H9 (cell line): ENCODE data around the gene KAT7. TPM values are rescaled to one million over a fixed set of nuclear protein-coding genes. Genes with fewer than 3 reads are reported as not detected.

Experiments used
- DNase-seq: peaks from one replicate; pipeline ENCODE4 v3.0.0-alpha.2; 2017
- H2AFZ ChIP-seq: one replicate; pipeline ENCODE4 v1.6.1; 2013; ENCODE audit warnings: mild to moderate bottlenecking, low read length, control low read depth, moderate library complexity
- H2AK5ac ChIP-seq: 2 replicates; pipeline ENCODE4 v1.6.1; 2013; ENCODE audit warnings: low read length, control low read depth, mixed read lengths; ENCODE audit not compliant: insufficient read length
- H2BK120ac ChIP-seq: one replicate; pipeline ENCODE4 v1.6.1; 2013; ENCODE audit warnings: low read depth, mild to moderate bottlenecking, low read length, control low read depth, inconsistent platforms; ENCODE audit not compliant: poor library complexity, severe bottlenecking
- H2BK12ac ChIP-seq: 2 replicates; pipeline ENCODE4 v1.6.1; 2013; ENCODE audit warnings: low read length, control low read depth, mixed read lengths, low read depth; ENCODE audit not compliant: insufficient read length
- H2BK15ac ChIP-seq: 2 replicates; pipeline ENCODE4 v1.6.1; 2013; ENCODE audit warnings: low read depth, low read length, control low read depth
- H2BK20ac ChIP-seq: one replicate; pipeline ENCODE4 v1.6.1; 2013; ENCODE audit warnings: low read depth, mild to moderate bottlenecking, low read length, control low read depth, inconsistent platforms; ENCODE audit not compliant: poor library complexity, severe bottlenecking
- H2BK5ac ChIP-seq: 2 replicates; pipeline ENCODE4 v1.6.1; 2013; ENCODE audit warnings: low read length, control low read depth, mixed read lengths; ENCODE audit not compliant: insufficient read length
- H3K14ac ChIP-seq: 2 replicates; pipeline ENCODE4 v1.6.1; 2013; ENCODE audit warnings: low read length, control low read depth; ENCODE audit not compliant: insufficient read depth
- H3K18ac ChIP-seq: 2 replicates; pipeline ENCODE4 v1.6.1; 2013; ENCODE audit warnings: low read depth, mild to moderate bottlenecking, mixed read lengths, low read length, control low read depth; ENCODE audit not compliant: insufficient read length
- H3K23ac ChIP-seq: 2 replicates; pipeline ENCODE4 v1.6.1; 2013; ENCODE audit warnings: low read length, control low read depth, mixed read lengths, low read depth; ENCODE audit not compliant: insufficient read length
- H3K23me2 ChIP-seq: 2 replicates; pipeline ENCODE4 v1.6.1; 2013; ENCODE audit warnings: low read depth, mild to moderate bottlenecking, mixed read lengths, low read length, control low read depth; ENCODE audit not compliant: insufficient read length, poor library complexity, severe bottlenecking
- H3K27ac ChIP-seq: 2 replicates; pipeline ENCODE4 v1.5.1; 2013; ENCODE audit warnings: low read length, control low read depth, mixed read lengths, low read depth; ENCODE audit not compliant: insufficient read length
- H3K27me3 ChIP-seq: 2 replicates; pipeline ENCODE4 v1.6.1; 2013; ENCODE audit warnings: low read length, control low read depth, inconsistent platforms; ENCODE audit not compliant: insufficient read depth
- H3K4ac ChIP-seq: 2 replicates; pipeline ENCODE4 v1.6.1; 2013; ENCODE audit warnings: low read depth, mild to moderate bottlenecking, control low read depth, inconsistent platforms, low read length, moderate library complexity
- H3K4me1 ChIP-seq: 2 replicates; pipeline ENCODE4 v1.6.1; 2013; ENCODE audit warnings: low read length, control low read depth, inconsistent platforms; ENCODE audit not compliant: insufficient read depth
- H3K4me2 ChIP-seq: 2 replicates; pipeline ENCODE4 v1.6.1; 2013; ENCODE audit warnings: low read length, control low read depth, mixed read lengths; ENCODE audit not compliant: insufficient read length, insufficient read depth
- H3K56ac ChIP-seq: 2 replicates; pipeline ENCODE4 v1.6.1; 2013; ENCODE audit warnings: low read depth, mild to moderate bottlenecking, mixed read lengths, low read length, control low read depth; ENCODE audit not compliant: insufficient read length
- H3K79me1 ChIP-seq: 2 replicates; pipeline ENCODE4 v1.6.1; 2013; ENCODE audit warnings: low read depth, mild to moderate bottlenecking, moderate library complexity, low read length, control low read depth, inconsistent platforms; ENCODE audit not compliant: insufficient read depth, poor library complexity, severe bottlenecking
- H3K79me2 ChIP-seq: 2 replicates; pipeline ENCODE4 v1.6.1; 2013; ENCODE audit warnings: low read length, control low read depth, inconsistent platforms; ENCODE audit not compliant: insufficient read depth
- H3K9ac ChIP-seq: 2 replicates; pipeline ENCODE4 v1.6.1; 2013; ENCODE audit warnings: low read length, control low read depth, mixed read lengths; ENCODE audit not compliant: insufficient read length; ENCODE audit errors: extremely low read depth
- H3K9me3 ChIP-seq: one replicate; pipeline ENCODE4 v1.6.1; 2013; ENCODE audit warnings: low read depth, low read length, inconsistent platforms; ENCODE audit not compliant: control insufficient read depth
- H3T11ph ChIP-seq: one replicate; pipeline ENCODE4 v1.6.1; 2013; ENCODE audit warnings: mild to moderate bottlenecking, low read length, control low read depth, inconsistent platforms
- H4K20me1 ChIP-seq: one replicate; pipeline ENCODE4 v1.6.1; 2013; ENCODE audit not compliant: control insufficient read depth, insufficient read length, insufficient read depth
- H4K5ac ChIP-seq: 2 replicates; pipeline ENCODE4 v1.6.1; 2013; ENCODE audit warnings: low read depth, mild to moderate bottlenecking, mixed read lengths, low read length, control low read depth; ENCODE audit not compliant: insufficient read length
- H4K8ac ChIP-seq: replicated peaks from 2 replicates; pipeline ENCODE4 v1.6.1; 2013; ENCODE audit warnings: low read length, control low read depth, mixed read lengths, low read depth; ENCODE audit not compliant: insufficient read length
- H4K91ac ChIP-seq: 2 replicates; pipeline ENCODE4 v1.6.1; 2013; ENCODE audit warnings: low read depth, mild to moderate bottlenecking, moderate library complexity, mixed read lengths, low read length, control low read depth; ENCODE audit not compliant: insufficient read length
- H3K27ac Mint-ChIP-seq, 3 experiments: 2 replicates in 2 of 3; 3 replicates in 1 of 3; pipeline ENCODE4 v1.8.0; 2020 to 2021; ENCODE audit warnings: mixed read lengths in 3 of 3, mild to moderate bottlenecking in 1 of 3, moderate library complexity in 1 of 3
- H3K27me3 Mint-ChIP-seq: 2 replicates; pipeline ENCODE4 v1.8.0; 2021; ENCODE audit warnings: low read depth, mild to moderate bottlenecking, moderate library complexity, mixed read lengths
- H3K36me3 Mint-ChIP-seq, 3 experiments: 2 replicates in 2 of 3; 3 replicates in 1 of 3; pipeline ENCODE4 v1.8.0; 2020 to 2021; ENCODE audit warnings: low read depth in 3 of 3, mixed read lengths in 3 of 3; ENCODE audit not compliant: insufficient read depth in 1 of 3
- H3K4me1 Mint-ChIP-seq, 2 experiments: 2 replicates each; pipeline ENCODE4 v1.8.0; 2020; ENCODE audit warnings: mixed read lengths in 2 of 2
- H3K4me3 Mint-ChIP-seq, 2 experiments: 2 replicates in 1 of 2; 3 replicates in 1 of 2; pipeline ENCODE4 v1.8.0; 2020 to 2021; ENCODE audit warnings: mild to moderate bottlenecking in 2 of 2, mixed read lengths in 2 of 2, moderate library complexity in 1 of 2
- H3K9me3 Mint-ChIP-seq, 2 experiments: 2 replicates in 1 of 2; 3 replicates in 1 of 2; pipeline ENCODE4 v1.8.0; 2020; ENCODE audit warnings: mild to moderate bottlenecking in 2 of 2, mixed read lengths in 2 of 2, moderate library complexity in 1 of 2
- CTCF ChIP-seq: fragments of 200-600 bp; sonication (generic); conservative IDR thresholded peaks from 3 replicates; pipeline ENCODE4 v1.8.0; 2021; ENCODE audit warnings: antibody characterized with exemption, mild to moderate bottlenecking
- WGBS: extraction: QIAGEN DNeasy Blood & Tissue Kit; methylation state at CpG from one replicate; pipeline ENCODE4 v1.1.7; 2013; ENCODE audit warnings: missing lambda C conversion rate, low lambda C conversion rate, mixed read lengths; ENCODE audit not compliant: insufficient read length; ENCODE audit errors: extremely low coverage; 5-methylcytosine and 5-hydroxymethylcytosine counted together
- total RNA-seq: library from RNA; stranded (reverse); gene quantifications from 2 replicates; pipeline ENCODE4 v1.2.1, GENCODE V29; 2021

The KAT7 gene
- total RNA-seq, 1 experiment from 2014 or later = 93.1 TPM

GRCh38 chr17:49880291-49881053, 92.0 kb downstream of the KAT7 start:
- Histone ChIP-seq H2AFZ (no peak overlapping the region), H3K56ac (no peak overlapping the region), H3K23me2 (peaks cover 11% of the 10 kb centered on the region), H3T11ph (no peak overlapping the region), H4K8ac (no peak overlapping the region), H2BK12ac (no peak overlapping the region), H3K9ac (no peak overlapping the region), H2BK15ac (no peak overlapping the region), H4K5ac (no peak overlapping the region), H3K79me2 (no peaks in the 10 kb centered on the region), H3K9me3 (no peaks in the 10 kb centered on the region), H3K4ac (no peak overlapping the region), H4K91ac (no peak overlapping the region), H3K4me1 (no peaks in the 10 kb centered on the region; the same call in 1 of the 2 replicates), H4K20me1 (peaks cover 2% of the 10 kb centered on the region), H3K4me2 (peak overlapping the region; percentile 72), H3K18ac (peak overlapping the region; percentile 5), H2BK5ac (no peak overlapping the region), H3K27me3 (peaks cover 3% of the 10 kb centered on the region; the same call in 1 of the 2 replicates), H3K14ac (no peak overlapping the region), H3K79me1 (no peaks in the 10 kb centered on the region), H2AK5ac (no peak overlapping the region), H2BK20ac (no peak overlapping the region), H2BK120ac (no peak overlapping the region), H3K23ac (no peak overlapping the region), H3K27ac (no peak overlapping the region)
- Mint-ChIP-seq H3K4me3 (peak overlapping the region; percentile 58 to 77), H3K36me3 (no peaks in the 10 kb centered on the region), H3K27me3 (peaks cover 49% of the 10 kb centered on the region), H3K4me1 (peaks cover 31 to 42% of the 10 kb centered on the region in 2 experiments), H3K27ac (no peak overlapping the region), H3K9me3 (no peaks in the 10 kb centered on the region; a peak in 1 of 5 replicates)
- DNase-seq = peak; percentile 98
- no CpG with 5 or more reads among the region's 41 CpGs for WGBS
- TF ChIP-seq CTCF = peak; percentile 98
